GM12872 (cell line): ENCODE data around the gene LRRC4B.

Source experiments
- CTCF ChIP-seq: IDR thresholded peaks from 3 replicates; pipeline ENCODE4 v1.5.1; 2011; ENCODE audit warnings: low read depth, mild to moderate bottlenecking, low read length, moderate library complexity; ENCODE audit not compliant: insufficient read depth

The LRRC4B gene

GRCh38 chr19:50531171-50531612 is 37.0 kb downstream of the LRRC4B start:
- TF ChIP-seq CTCF = no peak

- no peak for TF ChIP-seq CTCF
Observed at GRCh38 chr19:50522881-50523280, 45.4 kb downstream of the LRRC4B start.

- no peak for TF ChIP-seq CTCF
Observed at GRCh38 chr19:50520822-50521465, 47.3 kb downstream of the LRRC4B start.

GRCh38 chr19:50519006-50519575 is 49.1 kb downstream of the LRRC4B start:
- no peak for TF ChIP-seq CTCF

- peak; percentile 16; the same call in 1 of the 3 replicates for TF ChIP-seq CTCF
Observed at GRCh38 chr19:50518091-50519005, 49.9 kb downstream of the LRRC4B start.

GRCh38 chr19:50517704-50518075 is 50.5 kb downstream of the LRRC4B start:
- TF ChIP-seq CTCF = no peak

GRCh38 chr19:50516964-50517703 is 51.1 kb downstream of the LRRC4B start:
- TF ChIP-seq CTCF = no peak
